Gastrocnemius medialis (tissue), 4 donors: ENCODE measurements around the gene PTPN4. TPM values are rescaled to one million over a fixed set of nuclear protein-coding genes. Genes with fewer than 3 reads are reported as not detected.
A peak's percentile ranks its signal among the peaks of the same experiment; 100 is the strongest.

Experiments used
- ATAC-seq, 2 donors: fragments of 150-250 bp; one replicate each; pipeline ENCODE4 v1.9.1; 2016
- DNase-seq, 2 donors: peaks; one replicate each; pipeline ENCODE4 v3.0.0-alpha.2; 2019
- H3K27ac ChIP-seq, 4 donors: fragments of 200-600 bp; sonication (generic); 1 replicate in 1 of 4; 2 replicates in 3 of 4; pipeline ENCODE4 v1.5.1; 2016 to 2018; ENCODE audit warnings: mild to moderate bottlenecking in 2 of 4, moderate library complexity in 1 of 4
- H3K27me3 ChIP-seq, 3 donors: fragments of 200-600 bp; sonication (generic) in 2 of 3; 1 replicate in 1 of 3; 2 replicates in 2 of 3; pipeline versions ENCODE4 v1.5.1 to v1.6.0; 2016 to 2019; ENCODE audit warnings: mild to moderate bottlenecking in 1 of 3, moderate library complexity in 1 of 3
- H3K36me3 ChIP-seq, 2 donors: fragments of 200-600 bp; sonication (generic) in 1 of 2; one replicate each; pipeline ENCODE4 v1.5.1; 2017 to 2018
- H3K4me1 ChIP-seq, 2 donors: fragments of 200-600 bp; sonication (generic) in 1 of 2; one replicate each; pipeline ENCODE4 v1.5.1; 2016 to 2017; ENCODE audit warnings: mild to moderate bottlenecking in 2 of 2
- H3K4me3 ChIP-seq, 4 donors: fragments of 200-600 bp; sonication (generic) in 3 of 4; 1 replicate in 1 of 4; 2 replicates in 3 of 4; pipeline ENCODE4 v1.5.1; 2016 to 2019; ENCODE audit warnings: mild to moderate bottlenecking in 2 of 4
- H3K9me3 ChIP-seq, 3 donors: fragments of 200-600 bp; sonication (generic) in 2 of 3; 1 replicate in 1 of 3; 2 replicates in 2 of 3; pipeline ENCODE4 v1.5.1; 2016 to 2019
- POLR2A ChIP-seq, 2 donors: fragments of 450-650 bp; IDR thresholded peaks; one replicate each; pipeline ENCODE4 v1.6.1; 2017; ENCODE audit warnings: antibody characterized with exemption in 2 of 2, mild to moderate bottlenecking in 2 of 2, moderate library complexity in 2 of 2
- in situ Hi-C, 4 donors: fragments of 200-750 bp; cut with MboI; loops; one replicate each; pipeline versions ENCODE4 v1.15.0 to v1.8.0; 2017; ENCODE audit warnings: low sequenced_read_pairs in 4 of 4
- intact Hi-C: fragments of 100-400 bp; cut with DNase I; formaldehyde crosslinking; loops from one replicate; pipeline ENCODE4 v1.15.1; 2023; ENCODE audit warnings: low total_unique reads
- total RNA-seq, 4 donors: library from RNA; depleted of rRNA; stranded (reverse); fragments of >200 nt; gene quantifications; one replicate each; pipeline versions ENCODE4 v1.1.0 to v1.2.3, GENCODE V29; 2016
- TF ChIP-seq, protein P1 (sequence below), 5 experiments: fragments of 450-650 bp in 3 of 5; fragments of 200-600 bp in 2 of 5; sonication (generic) in 2 of 5; IDR thresholded peaks in 4 of 5; conservative IDR thresholded peaks in 1 of 5; 1 replicate in 4 of 5; 2 replicates in 1 of 5; pipeline ENCODE4 v1.5.1; 2016 to 2019; ENCODE audit warnings: antibody characterized with exemption in 5 of 5, mild to moderate bottlenecking in 3 of 5, moderate library complexity in 3 of 5

The PTPN4 gene
- total RNA-seq, 4 donors from 2014 or later, result 12.7 to 37.8 (median 33.5) TPM

DNA sequence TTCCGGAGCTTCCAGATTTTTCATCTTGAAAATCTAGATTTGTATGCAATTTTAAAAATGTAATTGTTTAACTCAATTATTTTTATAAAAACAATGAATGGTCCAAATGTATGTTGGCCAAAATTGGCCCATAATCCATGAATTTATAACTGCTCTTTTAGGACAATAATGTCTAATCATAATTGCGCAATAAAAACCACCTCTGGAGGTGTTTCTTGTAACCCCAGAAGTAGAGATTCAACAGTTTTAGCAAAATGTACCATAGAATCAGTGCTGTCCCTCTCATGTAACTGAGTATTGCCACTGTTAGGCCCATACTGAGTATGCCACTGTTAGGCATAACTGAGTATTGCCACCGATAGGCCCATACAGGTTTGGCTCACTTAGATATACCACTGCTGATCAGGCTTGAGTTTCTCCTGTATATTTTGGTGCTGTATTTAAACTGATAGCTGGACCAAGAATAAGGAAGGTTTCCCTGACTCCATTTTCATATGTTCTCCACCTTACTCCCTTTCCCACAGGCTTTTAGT lies 182.3 kb downstream of the PTPN4 start:
- Histone ChIP-seq H3K36me3 (peaks cover 0 to 2% of the 10 kb centered on the region in 2 donors), H3K4me1 (peaks cover 21 to 28% of the 10 kb centered on the region in 2 donors), H3K27me3 (no peaks in the 10 kb centered on the region), H3K4me3 (no peak overlapping the region), H3K27ac (peak overlapping the region in 1 of 4 donors; percentile 12), H3K9me3 (no peaks in the 10 kb centered on the region)
- intact Hi-C loops, result loop anchor here (5.0 kb wide), 1 partner anchor 185 kb away; the partner anchor contains the start of gene PTPN4
- DNase-seq (no peak), ATAC-seq (no peak)
- in situ Hi-C loops, result no loop called here
- TF ChIP-seq, protein P1, sequence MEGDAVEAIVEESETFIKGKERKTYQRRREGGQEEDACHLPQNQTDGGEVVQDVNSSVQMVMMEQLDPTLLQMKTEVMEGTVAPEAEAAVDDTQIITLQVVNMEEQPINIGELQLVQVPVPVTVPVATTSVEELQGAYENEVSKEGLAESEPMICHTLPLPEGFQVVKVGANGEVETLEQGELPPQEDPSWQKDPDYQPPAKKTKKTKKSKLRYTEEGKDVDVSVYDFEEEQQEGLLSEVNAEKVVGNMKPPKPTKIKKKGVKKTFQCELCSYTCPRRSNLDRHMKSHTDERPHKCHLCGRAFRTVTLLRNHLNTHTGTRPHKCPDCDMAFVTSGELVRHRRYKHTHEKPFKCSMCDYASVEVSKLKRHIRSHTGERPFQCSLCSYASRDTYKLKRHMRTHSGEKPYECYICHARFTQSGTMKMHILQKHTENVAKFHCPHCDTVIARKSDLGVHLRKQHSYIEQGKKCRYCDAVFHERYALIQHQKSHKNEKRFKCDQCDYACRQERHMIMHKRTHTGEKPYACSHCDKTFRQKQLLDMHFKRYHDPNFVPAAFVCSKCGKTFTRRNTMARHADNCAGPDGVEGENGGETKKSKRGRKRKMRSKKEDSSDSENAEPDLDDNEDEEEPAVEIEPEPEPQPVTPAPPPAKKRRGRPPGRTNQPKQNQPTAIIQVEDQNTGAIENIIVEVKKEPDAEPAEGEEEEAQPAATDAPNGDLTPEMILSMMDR (IDR thresholded peaks at IDR 0.05 in 4 of 5, conservative IDR thresholded peaks at IDR 0.05 in 1 of 5), result no peak
- no peak for TF ChIP-seq POLR2A (IDR thresholded peaks at IDR 0.05)

DNA sequence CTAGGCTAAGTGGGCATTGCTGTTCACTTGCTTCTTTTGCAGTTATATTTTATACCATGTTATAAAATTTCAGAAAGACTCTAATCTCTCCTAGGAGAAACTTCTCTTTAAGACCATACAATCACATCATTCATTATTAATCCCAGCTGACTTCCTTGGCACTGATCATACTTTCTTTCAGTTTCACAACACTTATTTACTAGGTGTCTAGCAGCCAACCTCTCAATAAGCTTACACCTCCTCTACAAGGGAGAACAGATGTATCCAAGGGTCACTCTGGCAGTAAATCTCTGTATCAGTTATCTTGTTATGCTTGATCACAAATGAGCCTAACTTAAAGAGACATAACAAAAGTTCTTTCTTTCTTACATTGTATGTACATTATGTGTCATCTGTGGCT lies 183.3 kb downstream of the PTPN4 start:
- in situ Hi-C loops, result no loop called here

DNA sequence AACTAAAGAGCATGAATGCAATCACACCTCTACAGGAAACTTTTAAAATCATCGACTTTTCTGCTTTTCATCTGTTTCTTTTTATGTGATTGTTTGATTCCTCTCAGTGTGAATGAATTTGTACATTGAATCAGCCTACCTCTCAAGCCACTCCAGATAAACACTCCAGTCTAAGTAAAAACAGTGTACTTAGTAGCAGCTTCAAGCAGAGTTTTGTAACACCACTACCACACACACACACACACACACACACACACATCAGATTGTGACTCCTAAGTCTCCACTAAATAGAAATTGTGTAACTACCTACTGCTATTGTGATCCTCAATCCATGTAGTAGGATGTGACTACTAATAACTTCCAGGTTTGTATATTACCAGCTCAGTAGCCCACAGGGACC lies 187.8 kb downstream of the PTPN4 start:
- Histone ChIP-seq H3K36me3 (peaks cover 0 to 12% of the 10 kb centered on the region in 2 donors), H3K4me3 (no peak overlapping the region), H3K9me3 (no peaks in the 10 kb centered on the region), H3K27ac (no peak overlapping the region), H3K27me3 (no peaks in the 10 kb centered on the region), H3K4me1 (peaks cover 13 to 31% of the 10 kb centered on the region in 2 donors)
- intact Hi-C loops (no loop called here), in situ Hi-C loops (no loop called here)
- DNase-seq (no peak), ATAC-seq (no peak)
- TF ChIP-seq, protein P1 (IDR thresholded peaks at IDR 0.05 in 4 of 5, conservative IDR thresholded peaks at IDR 0.05 in 1 of 5), result no peak
- no peak for TF ChIP-seq POLR2A (IDR thresholded peaks at IDR 0.05)

More for the DNA sequence above, 183.3 kb downstream of the PTPN4 start:
- ATAC-seq (no peak), DNase-seq (no peak)
- TF ChIP-seq, protein P1 (IDR thresholded peaks at IDR 0.05 in 4 of 5, conservative IDR thresholded peaks at IDR 0.05 in 1 of 5), result no peak
- no peak for TF ChIP-seq POLR2A (IDR thresholded peaks at IDR 0.05)
- Histone ChIP-seq H3K27ac (no peak overlapping the region), H3K27me3 (no peaks in the 10 kb centered on the region), H3K4me3 (no peak overlapping the region), H3K36me3 (peaks cover 0 to 5% of the 10 kb centered on the region in 2 donors), H3K9me3 (no peaks in the 10 kb centered on the region), H3K4me1 (peaks cover 21 to 28% of the 10 kb centered on the region in 2 donors)
- intact Hi-C loops, result loop anchor here (5.0 kb wide), 1 partner anchor 186 kb away; the partner anchor contains the start of gene PTPN4

DNA sequence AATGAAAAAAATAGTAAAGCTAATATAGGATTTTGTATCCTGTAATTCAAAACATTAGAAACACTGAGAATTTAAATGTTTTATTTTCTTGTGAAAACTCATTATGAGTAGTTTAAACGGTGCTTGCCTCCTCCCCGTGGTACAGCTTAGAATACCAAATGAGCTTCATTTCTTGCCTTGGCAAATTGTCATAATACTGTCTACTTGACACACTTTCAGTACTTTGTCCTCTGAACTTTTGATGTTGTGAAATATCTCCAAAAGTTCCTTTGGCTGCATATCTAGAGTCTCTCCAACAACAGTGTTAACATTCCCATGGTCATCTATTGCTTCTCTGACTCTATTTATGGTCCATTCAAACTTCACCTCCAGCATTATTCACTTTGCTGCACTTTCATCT lies 191.2 kb downstream of the PTPN4 start:
- no peaks in the 10 kb centered on the region for H3K27me3 ChIP-seq
- H3K4me1 ChIP-seq, result peaks cover 0 to 10% of the 10 kb centered on the region in 2 donors
- no peak overlapping the region for H3K27ac ChIP-seq
- ATAC-seq, result no peak
- no peaks in the 10 kb centered on the region for H3K9me3 ChIP-seq
- intact Hi-C loops, result no loop called here
- TF ChIP-seq, protein P1 (IDR thresholded peaks at IDR 0.05 in 4 of 5, conservative IDR thresholded peaks at IDR 0.05 in 1 of 5), result no peak
- no peak for TF ChIP-seq POLR2A (IDR thresholded peaks at IDR 0.05)
- peaks cover 0 to 17% of the 10 kb centered on the region in 2 donors for H3K36me3 ChIP-seq
- in situ Hi-C loops, result no loop called here
- H3K4me3 ChIP-seq, result no peak overlapping the region
- DNase-seq, result no peak
